ENCODE data around the gene BBS10.

GRCh38 chr12:76310110-76310509 lies 38.1 kb downstream of the BBS10 start:
- TF ChIP-seq, protein P1, sequence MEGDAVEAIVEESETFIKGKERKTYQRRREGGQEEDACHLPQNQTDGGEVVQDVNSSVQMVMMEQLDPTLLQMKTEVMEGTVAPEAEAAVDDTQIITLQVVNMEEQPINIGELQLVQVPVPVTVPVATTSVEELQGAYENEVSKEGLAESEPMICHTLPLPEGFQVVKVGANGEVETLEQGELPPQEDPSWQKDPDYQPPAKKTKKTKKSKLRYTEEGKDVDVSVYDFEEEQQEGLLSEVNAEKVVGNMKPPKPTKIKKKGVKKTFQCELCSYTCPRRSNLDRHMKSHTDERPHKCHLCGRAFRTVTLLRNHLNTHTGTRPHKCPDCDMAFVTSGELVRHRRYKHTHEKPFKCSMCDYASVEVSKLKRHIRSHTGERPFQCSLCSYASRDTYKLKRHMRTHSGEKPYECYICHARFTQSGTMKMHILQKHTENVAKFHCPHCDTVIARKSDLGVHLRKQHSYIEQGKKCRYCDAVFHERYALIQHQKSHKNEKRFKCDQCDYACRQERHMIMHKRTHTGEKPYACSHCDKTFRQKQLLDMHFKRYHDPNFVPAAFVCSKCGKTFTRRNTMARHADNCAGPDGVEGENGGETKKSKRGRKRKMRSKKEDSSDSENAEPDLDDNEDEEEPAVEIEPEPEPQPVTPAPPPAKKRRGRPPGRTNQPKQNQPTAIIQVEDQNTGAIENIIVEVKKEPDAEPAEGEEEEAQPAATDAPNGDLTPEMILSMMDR (IDR thresholded peaks at IDR 0.05): no peak
- no peak for TF ChIP-seq POLR2AphosphoS5 (IDR thresholded peaks at IDR 0.05; ENCODE audit: insufficient read depth in 1 of 2, low read depth in 1 of 2)
- no peak for TF ChIP-seq POLR2A (IDR thresholded peaks at IDR 0.05)

Data from vagina (tissue), 2 donors.